ENCODE results near the gene WDR87.
A peak's percentile ranks its signal among the peaks of the same experiment; 100 is the strongest.

WDR87 gene

GRCh38 chr19:37914908-37915307 lies 8.5 kb upstream of the WDR87 start:
- TF ChIP-seq CEBPB (IDR thresholded peaks at IDR 0.05) (no peak), ZBTB7A (IDR thresholded peaks at IDR 0.05; ENCODE audit: low read depth) (no peak), TAF1 (IDR thresholded peaks at IDR 0.05; ENCODE audit: low read depth) (no peak), TEAD4 (IDR thresholded peaks at IDR 0.05) (no peak), NFIC (IDR thresholded peaks at IDR 0.05) (no peak), FOXM1 (IDR thresholded peaks at IDR 0.05; ENCODE audit: borderline replicate concordance, low read depth) (no peak), MAX (IDR thresholded peaks at IDR 0.05) (no peak), CREB1 (IDR thresholded peaks at IDR 0.05; ENCODE audit: low read depth) (no peak), EP300 (IDR thresholded peaks at IDR 0.05; ENCODE audit: borderline replicate concordance) (no peak), REST (IDR thresholded peaks at IDR 0.05; ENCODE audit: low read depth) (no peak), RAD21 (IDR thresholded peaks at IDR 0.05; ENCODE audit: low read depth) (no peak), YY1 (IDR thresholded peaks at IDR 0.05; ENCODE audit: low read depth) (no peak)
- TF ChIP-seq, protein P1, sequence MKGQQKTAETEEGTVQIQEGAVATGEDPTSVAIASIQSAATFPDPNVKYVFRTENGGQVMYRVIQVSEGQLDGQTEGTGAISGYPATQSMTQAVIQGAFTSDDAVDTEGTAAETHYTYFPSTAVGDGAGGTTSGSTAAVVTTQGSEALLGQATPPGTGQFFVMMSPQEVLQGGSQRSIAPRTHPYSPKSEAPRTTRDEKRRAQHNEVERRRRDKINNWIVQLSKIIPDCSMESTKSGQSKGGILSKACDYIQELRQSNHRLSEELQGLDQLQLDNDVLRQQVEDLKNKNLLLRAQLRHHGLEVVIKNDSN (IDR thresholded peaks at IDR 0.05): no peak

DNA sequence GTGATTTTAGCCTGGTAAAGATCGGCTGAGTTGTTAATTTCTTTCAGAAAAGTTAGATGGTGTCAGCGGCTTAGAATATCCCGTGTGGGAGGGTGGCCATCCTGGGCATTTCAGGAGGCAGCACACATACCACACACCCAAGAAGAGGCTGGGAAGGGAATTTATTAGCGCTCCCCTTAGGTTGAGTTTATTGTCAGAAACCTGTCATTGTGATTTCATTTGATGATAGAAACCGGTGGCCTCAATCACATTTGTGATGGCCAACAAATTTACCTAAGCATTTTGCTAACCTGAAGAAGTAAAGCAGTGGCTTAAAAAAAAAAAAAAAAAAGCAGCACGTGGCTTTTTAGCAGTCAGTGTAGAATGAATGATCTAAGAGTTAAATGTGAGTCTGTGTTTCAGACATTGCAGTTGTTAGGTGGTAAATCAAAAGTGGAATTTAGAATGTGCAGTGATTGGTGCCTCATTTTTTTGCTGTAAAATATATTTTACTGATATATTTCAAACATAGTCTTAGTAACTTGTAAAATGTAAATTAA lies 3.3 kb upstream of the WDR87 start:
- TF ChIP-seq NFIC (IDR thresholded peaks at IDR 0.05) (no peak), CEBPB (IDR thresholded peaks at IDR 0.05) (no peak), RAD21 (IDR thresholded peaks at IDR 0.05; ENCODE audit: low read depth) (no peak), TEAD4 (IDR thresholded peaks at IDR 0.05) (no peak), FOXM1 (IDR thresholded peaks at IDR 0.05; ENCODE audit: borderline replicate concordance, low read depth) (no peak), MAX (IDR thresholded peaks at IDR 0.05) (no peak), ZBTB7A (IDR thresholded peaks at IDR 0.05; ENCODE audit: low read depth) (no peak)

DNA sequence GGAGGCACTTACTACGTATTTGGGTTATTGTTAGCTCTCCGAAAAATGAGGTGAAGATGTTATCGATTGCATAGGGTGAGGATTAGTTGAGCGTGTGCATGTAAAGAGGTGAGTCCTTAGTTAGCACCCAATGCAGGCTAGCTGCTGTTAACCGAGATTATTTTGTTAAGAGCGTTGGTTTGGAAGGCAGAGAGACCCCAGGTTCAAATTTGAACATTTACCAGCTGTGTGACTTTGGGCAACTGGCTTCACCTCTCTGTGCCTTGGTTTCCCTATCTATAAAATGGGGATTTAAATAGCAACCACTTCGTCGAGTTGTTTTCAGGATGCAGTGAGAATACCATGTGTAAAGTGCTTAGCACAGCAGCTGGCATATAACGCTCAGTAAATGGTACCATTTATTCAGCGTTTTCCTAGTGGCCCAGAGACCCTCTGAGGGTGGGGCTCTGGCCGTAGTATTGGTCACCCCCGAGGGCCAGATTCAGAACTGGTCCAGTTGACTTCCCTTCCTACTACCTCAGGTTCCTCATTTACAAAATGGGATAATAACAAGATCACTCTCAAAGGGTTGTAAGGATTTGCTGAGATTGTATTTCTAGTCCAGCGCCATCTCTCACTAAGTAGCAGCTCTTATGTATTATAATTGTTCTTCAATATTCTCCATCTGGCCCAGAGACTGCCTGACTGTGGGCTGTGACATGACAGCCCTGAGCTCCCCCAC lies 1.5 kb upstream of the WDR87 start:
- TF ChIP-seq CEBPB (IDR thresholded peaks at IDR 0.05) (no peak), TCF12 (IDR thresholded peaks at IDR 0.05; ENCODE audit: low read depth) (no peak), CREB1 (IDR thresholded peaks at IDR 0.05; ENCODE audit: low read depth) (no peak), REST (IDR thresholded peaks at IDR 0.05; ENCODE audit: low read depth) (no peak), RAD21 (IDR thresholded peaks at IDR 0.05; ENCODE audit: low read depth) (no peak), FOXM1 (IDR thresholded peaks at IDR 0.05; ENCODE audit: borderline replicate concordance, low read depth) (no peak), NFIC (IDR thresholded peaks at IDR 0.05) (no peak), MAX (IDR thresholded peaks at IDR 0.05) (no peak), TEAD4 (IDR thresholded peaks at IDR 0.05) (no peak), ZBTB7A (IDR thresholded peaks at IDR 0.05; ENCODE audit: low read depth) (no peak), YY1 (IDR thresholded peaks at IDR 0.05; ENCODE audit: low read depth) (no peak), TAF1 (IDR thresholded peaks at IDR 0.05; ENCODE audit: low read depth) (no peak), EGR1 (IDR thresholded peaks at IDR 0.05) (no peak), EP300 (IDR thresholded peaks at IDR 0.05; ENCODE audit: borderline replicate concordance) (no peak)
- TF ChIP-seq, protein P1 (IDR thresholded peaks at IDR 0.05): no peak

GRCh38 chr19:37906869-37907734 lies 708 bp upstream of the WDR87 start, which contains the start of gene SIPA1L3:
Gene SIPA1L3 (plus strand): TSS chr19:37907208. CDS start chr19:38081566, 174,358 bp downstream.
- TF ChIP-seq FOXM1 (IDR thresholded peaks at IDR 0.05; ENCODE audit: borderline replicate concordance, low read depth) (no peak), YY1 (IDR thresholded peaks at IDR 0.05; ENCODE audit: low read depth) (peak; percentile 74; the same call in 1 of the 2 replicates), TAF1 (IDR thresholded peaks at IDR 0.05; ENCODE audit: low read depth) (peak; percentile 74; the same call in 1 of the 2 replicates), EP300 (IDR thresholded peaks at IDR 0.05; ENCODE audit: borderline replicate concordance) (no peak; the same call in 1 of the 2 replicates), TEAD4 (IDR thresholded peaks at IDR 0.05) (no peak), TCF12 (IDR thresholded peaks at IDR 0.05; ENCODE audit: low read depth) (peak; percentile 41), CREB1 (IDR thresholded peaks at IDR 0.05; ENCODE audit: low read depth) (no peak), ZBTB7A (IDR thresholded peaks at IDR 0.05; ENCODE audit: low read depth) (0 out of 2 replicates have a peak, but pooled peaks have one; percentile 16), CEBPB (IDR thresholded peaks at IDR 0.05) (no peak), REST (IDR thresholded peaks at IDR 0.05; ENCODE audit: low read depth) (no peak), MAX (IDR thresholded peaks at IDR 0.05) (no peak; the same call in 1 of the 2 replicates), NFIC (IDR thresholded peaks at IDR 0.05) (no peak), EGR1 (IDR thresholded peaks at IDR 0.05) (no peak), RAD21 (IDR thresholded peaks at IDR 0.05; ENCODE audit: low read depth) (no peak)
- TF ChIP-seq, protein P1 (IDR thresholded peaks at IDR 0.05): no peak
